IMR-90 (cell line): ENCODE data around the gene AQP1. TPM values are rescaled to one million over a fixed set of nuclear protein-coding genes. Genes with fewer than 3 reads are reported as not detected.

ENCODE experiments used
- ATAC-seq: fragments of 200-7000 bp; cut with Tn5 transposase; 2 replicates; pipeline ENCODE4 v1.9.1; 2020; ENCODE audit warnings: low read depth, mild to moderate bottlenecking, moderate library complexity
- BruUV-seq: library from RNA; stranded (reverse); fragments of 400-500 nt; replicated peaks from 2 replicates; lab custom pipeline; 2021; lab: Mats Ljungman, UMichigan
- CTCF ChIA-PET: fragments of 300-600 bp; formaldehyde crosslinking; extraction: SDS; loops from one replicate; lab custom pipeline; 2021; ENCODE audit warnings: antibody characterized with exemption; lab: Yijun Ruan, JAX
- POLR2A ChIA-PET: fragments of 300-600 bp; sonication (Branson Sonifier 250); formaldehyde crosslinking; loops from one replicate; lab custom pipeline; 2022; ENCODE audit warnings: antibody characterized with exemption; ENCODE audit not compliant: unreplicated experiment; lab: Charles Lee
- DNase-seq: peaks from one replicate; pipeline ENCODE4 v3.0.0; 2013
- H2AFZ ChIP-seq: replicated peaks from 2 replicates; pipeline ENCODE3; 2013; ENCODE audit warnings: low read length, mild to moderate bottlenecking; ENCODE audit not compliant: poor library complexity
- H2AK5ac ChIP-seq: 2 replicates; pipeline ENCODE4 v1.6.1; 2013; ENCODE audit warnings: low read depth, low read length, inconsistent platforms
- H2AK9ac ChIP-seq: replicated peaks from 2 replicates; pipeline ENCODE3; 2013; ENCODE audit warnings: mild to moderate bottlenecking, low read depth, low read length, moderate library complexity; ENCODE audit not compliant: poor library complexity
- H2BK120ac ChIP-seq: 2 replicates; pipeline ENCODE4 v1.6.1; 2013; ENCODE audit warnings: low read depth, low read length, inconsistent platforms
- H2BK15ac ChIP-seq: 3 replicates; pipeline ENCODE4 v1.6.1; 2013; ENCODE audit warnings: low read depth, low read length, inconsistent platforms
- H2BK20ac ChIP-seq: 2 replicates; pipeline ENCODE4 v1.6.1; 2013; ENCODE audit warnings: low read depth, mild to moderate bottlenecking, inconsistent platforms, low read length, moderate library complexity
- H2BK5ac ChIP-seq: 2 replicates; pipeline ENCODE4 v1.6.1; 2013; ENCODE audit warnings: mild to moderate bottlenecking, low read depth, low read length, inconsistent platforms; ENCODE audit not compliant: poor library complexity, severe bottlenecking
- H3K14ac ChIP-seq: replicated peaks from 2 replicates; pipeline ENCODE4 v1.6.1; 2013; ENCODE audit warnings: low read depth, low read length, inconsistent platforms
- H3K18ac ChIP-seq: 2 replicates; pipeline ENCODE4 v1.6.1; 2013; ENCODE audit warnings: low read depth, low read length, control low read depth
- H3K23ac ChIP-seq: 2 replicates; pipeline ENCODE4 v1.6.1; 2013; ENCODE audit warnings: low read depth, low read length, inconsistent platforms
- H3K27ac ChIP-seq: 2 replicates; pipeline ENCODE4 v1.5.1; 2013; ENCODE audit warnings: mild to moderate bottlenecking, control low read depth, low read length; ENCODE audit not compliant: insufficient read depth
- H3K27me3 ChIP-seq: 2 replicates; pipeline ENCODE4 v1.6.1; 2013; ENCODE audit warnings: low read length; ENCODE audit not compliant: control insufficient read depth, insufficient read depth
- H3K36me3 ChIP-seq: 2 replicates; pipeline ENCODE4 v1.6.1; 2013; ENCODE audit warnings: low read length, mixed read lengths; ENCODE audit not compliant: control insufficient read depth, insufficient read depth
- H3K4ac ChIP-seq: 2 replicates; pipeline ENCODE4 v1.6.1; 2013; ENCODE audit warnings: low read depth, low read length, inconsistent platforms
- H3K4me1 ChIP-seq: 2 replicates; pipeline ENCODE4 v1.6.1; 2013; ENCODE audit warnings: low read length, mixed read lengths; ENCODE audit not compliant: control insufficient read depth, insufficient read depth
- H3K4me2 ChIP-seq: 2 replicates; pipeline ENCODE4 v1.6.1; 2013; ENCODE audit warnings: low read depth, mild to moderate bottlenecking, control low read depth, low read length, moderate library complexity
- H3K4me3 ChIP-seq: 2 replicates; pipeline ENCODE4 v1.5.1; 2013; ENCODE audit warnings: low read depth, mild to moderate bottlenecking, control low read depth, low read length, moderate library complexity; ENCODE audit not compliant: insufficient read depth
- H3K56ac ChIP-seq: 2 replicates; pipeline ENCODE4 v1.6.1; 2013; ENCODE audit warnings: low read length, inconsistent platforms; ENCODE audit not compliant: insufficient read depth; ENCODE audit errors: extremely low read depth
- H3K79me1 ChIP-seq, 2 experiments: 2 replicates each; pipeline ENCODE4 v1.6.1; 2013; ENCODE audit warnings: low read length in 2 of 2, inconsistent platforms in 1 of 2, low read depth in 1 of 2
- H3K9ac ChIP-seq: 2 replicates; pipeline ENCODE4 v1.6.1; 2013; ENCODE audit warnings: low read depth, low read length, control low read depth
- H3K9me1 ChIP-seq: 2 replicates; pipeline ENCODE4 v1.6.1; 2013; ENCODE audit warnings: low read length, inconsistent platforms; ENCODE audit not compliant: insufficient read depth
- H3K9me3 ChIP-seq: 2 replicates; pipeline ENCODE4 v1.6.1; 2013; ENCODE audit warnings: low read length; ENCODE audit not compliant: control insufficient read depth, insufficient read depth
- H4K20me1 ChIP-seq: 2 replicates; pipeline ENCODE4 v1.6.1; 2013; ENCODE audit warnings: low read length, inconsistent platforms; ENCODE audit not compliant: insufficient read depth
- H4K5ac ChIP-seq: 2 replicates; pipeline ENCODE4 v1.6.1; 2013; ENCODE audit warnings: mild to moderate bottlenecking, low read depth, low read length, control low read depth
- H4K8ac ChIP-seq, 2 experiments: 2 replicates each; pipeline ENCODE4 v1.6.1; 2013; ENCODE audit warnings: low read depth in 2 of 2, low read length in 2 of 2, control low read depth in 1 of 2, inconsistent platforms in 1 of 2
- H4K91ac ChIP-seq: 2 replicates; pipeline ENCODE4 v1.6.1; 2013; ENCODE audit warnings: low read depth, low read length, inconsistent platforms; ENCODE audit not compliant: insufficient read depth
- BHLHE40 ChIP-seq: fragments of 150-350 bp; IDR thresholded peaks from 2 replicates; pipeline ENCODE4 v1.6.1; 2016; ENCODE audit warnings: mild to moderate bottlenecking, low read depth, low read length
- CHD1 ChIP-seq: IDR thresholded peaks from 2 replicates; pipeline ENCODE4 v1.6.1; 2012; ENCODE audit warnings: low read depth, low read length, improper control_type of control experiment
- CTCF ChIP-seq: conservative IDR thresholded peaks from 2 replicates; pipeline ENCODE4 v1.5.1; 2012; ENCODE audit warnings: mild to moderate bottlenecking, low read depth, low read length, improper control_type of control experiment
- ELK1 ChIP-seq: fragments of 150-350 bp; IDR thresholded peaks from 2 replicates; pipeline ENCODE4 v1.6.1; 2016; ENCODE audit warnings: low read depth, mild to moderate bottlenecking, low read length, moderate library complexity, borderline replicate concordance
- MAZ ChIP-seq: IDR thresholded peaks from 2 replicates; pipeline ENCODE4 v1.6.1; 2012; ENCODE audit warnings: low read depth, mild to moderate bottlenecking, low read length, improper control_type of control experiment, moderate library complexity, borderline replicate concordance
- MXI1 ChIP-seq: IDR thresholded peaks from 2 replicates; pipeline ENCODE4 v1.6.1; 2012; ENCODE audit warnings: low read depth, mild to moderate bottlenecking, low read length, moderate library complexity, borderline replicate concordance
- POLR2A ChIP-seq: IDR thresholded peaks from 2 replicates; pipeline ENCODE4 v1.6.1; 2012; ENCODE audit warnings: mild to moderate bottlenecking, low read depth, low read length
- RAD21 ChIP-seq: IDR thresholded peaks from 2 replicates; pipeline ENCODE4 v1.6.1; 2012; ENCODE audit warnings: low read length, improper control_type of control experiment
- RCOR1 ChIP-seq: IDR thresholded peaks from 2 replicates; pipeline ENCODE4 v1.6.1; 2012; ENCODE audit warnings: mild to moderate bottlenecking, low read length, improper control_type of control experiment; ENCODE audit not compliant: insufficient replicate concordance
- RFX5 ChIP-seq: IDR thresholded peaks from 2 replicates; pipeline ENCODE4 v1.8.0; 2012; ENCODE audit warnings: low read depth, mild to moderate bottlenecking, low read length, moderate library complexity
- WGBS, 2 experiments: methylation state at CpG; one replicate each; pipeline versions ENCODE4 v1.1.5 to v1.1.7; 2013; ENCODE audit warnings: missing lambda C conversion rate in 2 of 2; ENCODE audit not compliant: insufficient read length in 1 of 2; ENCODE audit errors: extremely low coverage in 2 of 2; 5-methylcytosine and 5-hydroxymethylcytosine counted together
- dilution Hi-C: fragments of 300-500 bp; cut with HindIII; formaldehyde crosslinking; loops from one replicate; pipeline ENCODE4 v1.14.3; 2018; ENCODE audit warnings: low sequenced_read_pairs; ENCODE audit not compliant: unreplicated experiment
- in situ Hi-C: fragments of 300-500 bp; cut with MboI; formaldehyde crosslinking; loops from 3 replicates; pipeline ENCODE4 v1.14.3; 2019; ENCODE audit warnings: low sequenced_read_pairs, inconsistent platforms, mixed read lengths
- intact Hi-C: fragments of 100-400 bp; cut with micrococcal nuclease; formaldehyde crosslinking; loops from 2 replicates; pipeline ENCODE4 v1.10.0; 2022
- polyA plus RNA-seq, 3 experiments: library from polyadenylated mRNA; depleted of rRNA; stranded (reverse); fragments of >200 nt; gene quantifications; 2 replicates each; pipeline ENCODE4 v1.2.3, GENCODE V29; 2012; ENCODE audit warnings: low replicate concordance in 1 of 3
- total RNA-seq: library from RNA; depleted of rRNA; stranded (reverse); fragments of >200 nt; gene quantifications from 2 replicates; pipeline ENCODE4 v1.2.3, GENCODE V29; 2012
- TF ChIP-seq, protein P1 (sequence below): fragments of 150-350 bp; IDR thresholded peaks from 2 replicates; pipeline ENCODE4 v1.6.1; 2017; ENCODE audit warnings: mild to moderate bottlenecking, antibody characterized with exemption, low read length, low read depth

AQP1 gene
- total and polyA plus RNA-seq, 2 of the 4 experiments (the other 2 are of a cell fraction): 0.18 to 0.39 TPM

DNA sequence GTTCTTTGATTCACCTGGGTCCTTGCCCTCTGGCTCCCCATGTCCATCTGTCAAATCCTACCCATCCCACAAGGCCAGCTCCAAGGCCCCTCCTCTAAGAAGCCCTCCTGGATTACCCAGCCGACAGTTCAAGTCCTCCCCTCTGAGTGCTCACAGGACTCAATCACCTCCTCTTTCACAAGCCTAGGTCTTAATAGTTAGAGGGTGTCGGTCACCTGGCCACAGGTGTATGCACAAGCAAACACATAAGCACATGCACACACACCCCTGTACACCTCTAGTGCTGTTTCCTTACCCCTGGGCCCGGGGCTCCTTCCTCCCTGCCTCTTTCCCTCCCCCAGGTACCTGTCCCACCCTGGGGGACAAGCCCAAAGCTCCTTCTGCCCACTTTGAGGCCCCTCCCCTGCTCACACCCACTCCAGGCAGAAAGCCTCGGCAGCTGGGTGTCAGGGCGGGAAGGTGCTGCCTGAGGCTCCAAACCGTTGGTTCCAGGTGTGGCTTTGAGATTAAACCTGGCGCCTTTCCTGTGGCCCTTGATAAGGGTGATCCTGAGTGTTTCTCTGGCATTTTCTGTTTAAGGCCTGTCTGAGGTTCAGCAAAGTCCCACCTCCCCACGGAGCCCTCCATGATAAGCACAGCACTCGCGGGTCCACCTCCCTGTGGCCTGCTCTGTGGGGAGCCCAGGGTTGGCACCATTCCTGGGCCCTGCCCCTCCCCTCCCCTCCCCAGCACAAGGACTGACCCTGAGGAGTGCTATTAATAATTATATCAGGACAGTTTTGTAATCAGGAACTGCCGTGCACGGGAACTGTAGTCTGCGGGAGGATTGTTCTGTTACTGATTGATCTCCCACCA is 14.6 kb upstream of the AQP1 start (continued):
- TF ChIP-seq CTCF: no peak
- no peak for TF ChIP-seq RFX5

DNA sequence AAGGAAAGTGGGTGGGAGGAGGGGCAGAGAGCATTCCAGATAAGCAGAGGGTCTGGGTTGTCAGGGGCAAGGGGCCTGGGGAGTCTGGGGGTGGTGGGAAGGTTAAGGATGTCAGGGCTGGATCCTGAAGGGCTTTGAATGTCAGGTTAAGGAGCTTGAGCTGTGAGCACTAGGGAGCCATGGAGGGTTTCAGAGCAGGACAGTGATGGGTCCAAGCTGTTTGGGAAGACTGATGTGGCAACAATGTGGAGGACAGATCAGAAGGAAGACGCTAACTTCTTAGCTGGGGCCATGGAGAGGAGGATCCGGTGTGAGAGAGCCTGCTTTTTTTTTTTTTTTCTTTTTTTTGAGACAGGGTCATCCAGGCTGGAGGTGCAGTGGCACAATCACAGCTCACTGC is 13.9 kb upstream of the AQP1 start:
- Histone ChIP-seq H3K36me3 (no peaks in the 10 kb centered on the region), H2AFZ (no peak overlapping the region), H3K4ac (no peak overlapping the region), H3K9me1 (peaks cover 5% of the 10 kb centered on the region; the same call in 1 of the 2 replicates), H4K5ac (no peak overlapping the region), H3K27ac (no peak overlapping the region), H2BK20ac (no peak overlapping the region), H3K14ac (no peak overlapping the region), H4K91ac (no peak overlapping the region), H2BK120ac (no peak overlapping the region), H3K79me1 (no peaks in the 10 kb centered on the region), H3K56ac (no peak overlapping the region), H3K4me1 (peaks cover 13% of the 10 kb centered on the region; the same call in 1 of the 2 replicates), H2BK5ac (no peak overlapping the region), H2AK9ac (no peak overlapping the region), H4K8ac (no peak overlapping the region), H3K18ac (no peak overlapping the region), H3K27me3 (peaks cover 11% of the 10 kb centered on the region; the same call in 1 of the 2 replicates), H3K4me3 (no peak overlapping the region), H2AK5ac (no peak overlapping the region), H4K20me1 (no peaks in the 10 kb centered on the region; the same call in 1 of the 2 replicates), H2BK15ac (no peak overlapping the region), H3K4me2 (no peak overlapping the region), H3K9ac (no peak overlapping the region), H3K23ac (no peak overlapping the region), H3K9me3 (no peaks in the 10 kb centered on the region)
- WGBS, 2 experiments: no CpG with 5 or more reads among the region's 2 CpGs
- in situ Hi-C loops (no loop called here), dilution Hi-C loops (no loop called here), intact Hi-C loops (no loop called here)
- DNase-seq (no peak), ATAC-seq (no peak)
- BruUV-seq: no TSS peak
- ChIA-PET CTCF (interaction anchor here (0.6 kb wide), 1 partner anchor 19 kb away, joined by 8 read pairs; no protein-coding TSS in a partner anchor), POLR2A (no interaction called here)
- TF ChIP-seq CHD1 (no peak), MAZ (no peak), RCOR1 (no peak), RAD21 (no peak), MXI1 (no peak), BHLHE40 (no peak), ELK1 (no peak), POLR2A (no peak)
- TF ChIP-seq, protein P1, sequence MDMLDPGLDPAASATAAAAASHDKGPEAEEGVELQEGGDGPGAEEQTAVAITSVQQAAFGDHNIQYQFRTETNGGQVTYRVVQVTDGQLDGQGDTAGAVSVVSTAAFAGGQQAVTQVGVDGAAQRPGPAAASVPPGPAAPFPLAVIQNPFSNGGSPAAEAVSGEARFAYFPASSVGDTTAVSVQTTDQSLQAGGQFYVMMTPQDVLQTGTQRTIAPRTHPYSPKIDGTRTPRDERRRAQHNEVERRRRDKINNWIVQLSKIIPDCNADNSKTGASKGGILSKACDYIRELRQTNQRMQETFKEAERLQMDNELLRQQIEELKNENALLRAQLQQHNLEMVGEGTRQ: no peak
